ENCODE results near the gene KRTAP1-5. TPM values are rescaled to one million over a fixed set of nuclear protein-coding genes. Genes with fewer than 3 reads are reported as not detected.

Gene KRTAP1-5, protein sequence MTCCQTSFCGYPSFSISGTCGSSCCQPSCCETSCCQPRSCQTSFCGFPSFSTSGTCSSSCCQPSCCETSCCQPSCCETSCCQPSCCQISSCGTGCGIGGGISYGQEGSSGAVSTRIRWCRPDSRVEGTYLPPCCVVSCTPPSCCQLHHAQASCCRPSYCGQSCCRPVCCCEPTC
- 100 to 1,000 TPM in 1 of 6 experiments, 10 to 100 TPM in 5; 61.6 to 114 (median 76.8) TPM for total RNA-seq (2021; fragmentation: NEBNext Ultra II Directional; extraction: Animal tissue kit (Norgen Biotek cat#: 25700))
- long read RNA-seq, transcript KRTAP1-5-201 (1 exons, 1,177 nt), result major isoform, 81 of 81 reads
- long read RNA-seq, partial matches to known transcripts, result 0 of 81 reads
- long read RNA-seq, other reads (novel, unspliced or antisense), result 0 of 81 reads

DNA sequence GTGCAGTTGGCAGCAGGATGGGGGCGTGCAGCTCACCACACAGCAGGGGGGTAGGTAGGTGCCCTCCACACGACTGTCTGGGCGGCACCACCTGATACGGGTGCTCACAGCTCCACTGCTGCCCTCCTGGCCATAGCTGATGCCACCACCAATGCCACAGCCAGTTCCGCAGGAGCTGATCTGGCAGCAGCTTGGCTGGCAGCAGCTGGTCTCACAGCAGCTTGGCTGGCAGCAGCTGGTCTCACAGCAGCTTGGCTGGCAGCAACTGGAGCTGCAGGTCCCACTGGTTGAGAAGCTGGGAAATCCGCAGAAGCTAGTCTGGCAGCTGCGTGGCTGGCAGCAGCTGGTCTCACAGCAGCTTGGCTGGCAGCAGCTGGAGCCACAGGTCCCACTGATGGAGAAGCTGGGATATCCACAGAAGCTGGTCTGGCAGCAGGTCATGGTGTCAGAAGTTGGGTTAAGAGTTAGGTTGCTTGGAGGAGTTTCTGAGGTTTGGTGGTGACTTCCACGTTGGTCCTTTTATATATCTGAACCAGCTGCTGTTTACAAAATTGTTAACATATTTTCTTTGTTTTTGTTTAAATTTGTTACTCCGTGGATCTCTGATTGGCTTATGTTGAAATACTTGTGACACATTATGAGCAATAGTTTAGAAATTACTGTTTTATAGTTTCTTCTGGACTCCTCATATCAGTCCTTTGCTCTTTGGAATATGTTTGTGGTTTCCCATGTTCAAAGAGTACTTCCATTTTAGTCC, at the start of gene KRTAP1-5:
Gene KRTAP1-5 (minus strand): TSS at position 494 of the 757 bp plus-strand sequence. CDS start 53 bp downstream, at position 441.
- no peaks in the 10 kb centered on the region for H3K27me3 Mint-ChIP-seq (ENCODE audit: insufficient read depth)

DNA sequence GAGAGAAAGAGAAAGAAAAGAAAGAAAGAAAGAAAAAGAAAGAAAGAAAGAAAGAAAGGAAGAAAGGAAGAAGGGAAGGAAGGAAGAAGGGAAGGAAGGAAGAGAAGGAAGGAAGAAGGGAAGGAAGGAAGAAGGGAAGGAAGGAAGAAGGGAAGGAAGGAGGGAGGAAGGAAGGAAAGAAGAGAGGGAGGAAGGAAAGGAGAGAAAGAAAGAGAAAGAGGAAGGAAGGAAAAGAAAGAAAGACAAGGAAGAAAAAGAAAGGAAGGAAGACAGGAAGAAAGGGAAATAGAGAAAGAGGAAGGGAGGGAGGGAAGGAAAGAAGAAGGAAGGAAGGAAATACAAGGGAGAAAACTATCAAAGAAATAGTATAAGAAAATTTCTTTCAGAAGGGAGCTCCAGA, 49.8 kb upstream of the KRTAP1-5 start:
- H3K27ac Mint-ChIP-seq, result no peak overlapping the region
- peaks cover 33% of the 10 kb centered on the region for H3K4me1 Mint-ChIP-seq (ENCODE audit: low read depth)
- no peak overlapping the region for H3K4me3 Mint-ChIP-seq
- no peak for TF ChIP-seq CTCF (IDR thresholded peaks at IDR 0.05)
- no peak for DNase-seq
- H3K9me3 Mint-ChIP-seq, result no peaks in the 10 kb centered on the region; the same call in 1 of the 2 replicates
- no peaks in the 10 kb centered on the region for H3K27me3 Mint-ChIP-seq (ENCODE audit: insufficient read depth)
- peaks cover 22% of the 10 kb centered on the region for H3K36me3 Mint-ChIP-seq (ENCODE audit: low read depth)

More for the DNA sequence above, at the start of gene KRTAP1-5:
- Mint-ChIP-seq H3K36me3 (ENCODE audit: low read depth) (peaks cover 7% of the 10 kb centered on the region; the same call in 1 of the 2 replicates), H3K4me3 (no peak within 1 kb of the TSS), H3K9me3 (no peaks in the 10 kb centered on the region), H3K4me1 (ENCODE audit: low read depth) (peaks cover 37% of the 10 kb centered on the region), H3K27ac (peak within 1 kb of the TSS; percentile 53)
- no peak for TF ChIP-seq CTCF (IDR thresholded peaks at IDR 0.05)
- peak; percentile 74 for DNase-seq

DNA sequence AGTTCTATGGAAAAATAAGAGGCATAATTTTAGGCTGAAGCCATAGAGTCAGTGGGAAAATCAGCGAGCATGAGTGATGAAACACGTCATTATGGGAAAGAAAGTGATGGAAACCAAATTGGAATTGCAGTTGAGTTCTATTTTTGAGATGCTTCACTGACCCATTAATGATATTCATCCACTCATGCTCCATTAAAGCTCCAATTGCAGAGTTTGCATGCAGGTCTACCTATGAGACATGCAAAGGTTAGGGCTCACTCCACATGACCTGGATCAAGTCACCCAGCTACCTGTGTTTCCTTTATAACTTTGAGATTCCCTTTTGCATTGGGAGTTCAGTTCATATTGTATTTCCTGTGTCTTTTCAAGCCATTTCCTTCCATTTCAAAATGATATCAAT, 46.7 kb upstream of the KRTAP1-5 start:
- Mint-ChIP-seq H3K36me3 (ENCODE audit: low read depth) (peaks cover 22% of the 10 kb centered on the region), H3K27ac (no peak overlapping the region), H3K9me3 (no peaks in the 10 kb centered on the region; the same call in 1 of the 2 replicates), H3K4me3 (no peak overlapping the region), H3K27me3 (ENCODE audit: insufficient read depth) (no peaks in the 10 kb centered on the region), H3K4me1 (ENCODE audit: low read depth) (peaks cover 21% of the 10 kb centered on the region)
- no peak for TF ChIP-seq CTCF (IDR thresholded peaks at IDR 0.05)
- no peak for DNase-seq

DNA sequence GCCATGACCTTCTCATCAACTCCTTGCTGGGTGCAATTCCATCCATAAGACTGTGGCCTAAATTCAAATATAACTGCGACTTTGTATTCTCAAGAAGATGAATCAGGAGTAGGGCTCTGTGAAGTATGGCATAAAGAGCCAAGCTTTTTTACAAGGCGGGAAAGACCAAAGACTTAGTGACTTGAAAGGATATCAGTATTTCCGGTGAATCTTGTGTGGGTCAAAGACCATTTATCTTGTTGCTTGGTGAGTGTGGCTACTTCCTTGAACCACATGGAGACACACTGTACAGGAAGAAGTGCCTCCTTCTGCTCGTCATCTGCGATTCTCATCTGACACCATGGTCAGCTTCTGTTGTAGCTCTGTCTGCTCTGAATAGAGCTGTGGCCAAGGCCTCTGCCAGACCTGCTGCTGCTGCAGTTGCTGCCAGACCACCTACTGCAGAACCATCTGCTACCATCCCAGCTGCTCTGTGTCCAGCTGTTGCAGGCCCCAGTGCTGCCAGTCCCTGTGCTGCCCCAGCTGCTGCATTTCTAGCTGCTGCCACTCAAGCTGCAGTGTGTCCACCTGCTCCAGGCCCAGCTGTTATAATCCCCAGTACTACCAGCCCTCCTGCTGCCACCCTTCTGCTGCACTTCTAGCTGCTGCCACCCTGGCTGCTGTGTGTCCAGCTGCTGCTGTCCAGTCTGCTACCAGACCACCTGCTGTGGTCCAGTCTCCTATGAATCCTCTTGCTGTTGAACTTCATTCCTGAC, 44.8 kb upstream of the KRTAP1-5 start:
- no peak for TF ChIP-seq CTCF (IDR thresholded peaks at IDR 0.05)
- Mint-ChIP-seq H3K9me3 (no peaks in the 10 kb centered on the region; the same call in 1 of the 2 replicates), H3K27me3 (ENCODE audit: insufficient read depth) (no peaks in the 10 kb centered on the region), H3K27ac (no peak overlapping the region), H3K36me3 (ENCODE audit: low read depth) (peaks cover 15% of the 10 kb centered on the region), H3K4me3 (no peak overlapping the region), H3K4me1 (ENCODE audit: low read depth) (peaks cover 34% of the 10 kb centered on the region)
- no peak for DNase-seq

DNA sequence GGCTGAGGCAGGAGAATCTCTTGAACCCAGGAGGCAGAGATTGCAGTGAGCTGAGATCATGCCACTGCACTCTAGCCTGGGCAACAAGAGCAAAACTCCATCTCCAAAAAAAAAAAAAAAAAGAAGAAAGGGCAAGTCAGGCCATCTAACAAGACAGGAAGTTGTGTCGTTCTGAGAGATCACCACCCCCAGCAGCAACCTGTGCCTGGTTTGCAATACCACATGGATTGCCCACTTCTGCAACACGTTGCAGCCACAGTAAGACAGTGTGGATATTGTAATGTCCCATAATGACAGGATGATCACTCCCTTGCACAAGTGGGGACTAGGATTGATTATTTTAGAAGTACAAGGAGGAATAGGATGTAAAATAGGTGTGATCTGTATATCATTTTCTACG, 42.0 kb upstream of the KRTAP1-5 start:
- no peak for TF ChIP-seq CTCF (IDR thresholded peaks at IDR 0.05)
- Mint-ChIP-seq H3K4me1 (ENCODE audit: low read depth) (peaks cover 38% of the 10 kb centered on the region), H3K4me3 (no peak overlapping the region), H3K36me3 (ENCODE audit: low read depth) (peaks cover 5% of the 10 kb centered on the region), H3K27ac (no peak overlapping the region), H3K27me3 (ENCODE audit: insufficient read depth) (0 out of 2 replicates have a peak, but pooled peaks cover 3% of the 10 kb centered on the region), H3K9me3 (no peaks in the 10 kb centered on the region)
- no peak for DNase-seq
